Activated gamma-delta T cell treated with anti-CD3 and anti-CD28 coated beads, Interleukin-2, amount 50 U/mL, for 16 hours (primary cell): ENCODE results near the gene ANO2.

ENCODE experiments used
- DNase-seq: peaks from one replicate; pipeline ENCODE4 v3.0.0-alpha.2; 2020; ENCODE audit warnings: low read depth

ANO2 gene

DNA sequence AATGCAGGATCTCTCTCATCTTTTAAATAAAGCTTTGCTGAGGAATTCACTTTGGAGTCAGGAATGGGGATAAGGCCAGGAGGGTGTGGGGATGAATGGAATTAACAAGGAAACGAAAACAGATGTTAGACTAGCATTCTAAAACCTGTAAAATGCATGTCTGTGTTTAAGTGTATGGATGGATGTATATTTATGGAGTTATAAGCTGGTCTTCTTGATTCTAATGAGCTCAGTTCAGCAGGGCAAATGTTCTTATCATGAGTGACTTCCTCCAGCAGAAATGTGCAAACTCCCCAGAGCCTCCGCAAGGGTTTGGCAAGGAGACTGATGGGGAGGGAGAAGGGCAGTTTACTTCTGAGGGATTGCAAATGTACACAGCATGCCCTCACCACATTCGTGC lies 364.0 kb downstream of the ANO2 start:
- DNase-seq, result no peak

DNA sequence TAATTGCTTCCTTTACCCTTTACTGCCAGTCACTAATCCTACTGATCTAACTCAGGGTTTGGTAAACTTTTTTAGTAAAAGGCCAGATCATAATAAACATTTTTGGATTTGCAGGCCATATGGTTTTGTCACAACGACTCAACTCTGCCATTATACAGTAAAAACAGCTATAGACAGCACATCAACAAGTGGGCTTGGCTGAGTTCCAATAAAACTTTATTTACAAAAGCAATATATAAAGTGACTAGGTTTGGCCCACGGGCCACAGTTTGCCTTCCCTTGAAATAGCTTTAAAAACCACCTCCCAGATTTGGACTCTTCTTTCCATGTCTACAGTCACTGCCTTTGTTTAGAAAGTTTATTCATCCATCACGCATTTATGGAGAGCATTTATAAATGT lies 366.3 kb downstream of the ANO2 start:
- DNase-seq, result no peak

DNA sequence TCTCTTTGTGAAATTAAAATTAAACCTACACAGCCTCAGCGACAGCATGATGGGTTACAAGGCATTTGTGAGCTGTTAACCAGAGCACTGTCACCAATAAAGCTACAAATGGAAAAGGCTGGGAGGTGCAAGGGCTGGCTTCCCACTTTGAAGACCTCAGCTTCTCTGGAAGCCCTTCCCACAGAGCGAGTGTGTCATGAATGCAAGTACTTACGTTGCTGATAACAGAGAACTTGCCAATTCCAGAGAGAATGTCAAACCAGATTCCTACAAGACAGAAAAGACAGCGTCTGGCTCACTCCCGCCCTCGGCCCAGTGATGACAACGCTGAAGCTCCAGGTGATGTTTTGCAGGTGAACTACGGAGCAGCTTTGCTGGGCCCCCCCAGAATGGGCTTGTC lies 367.3 kb downstream of the ANO2 start:
- DNase-seq, result no peak

DNA sequence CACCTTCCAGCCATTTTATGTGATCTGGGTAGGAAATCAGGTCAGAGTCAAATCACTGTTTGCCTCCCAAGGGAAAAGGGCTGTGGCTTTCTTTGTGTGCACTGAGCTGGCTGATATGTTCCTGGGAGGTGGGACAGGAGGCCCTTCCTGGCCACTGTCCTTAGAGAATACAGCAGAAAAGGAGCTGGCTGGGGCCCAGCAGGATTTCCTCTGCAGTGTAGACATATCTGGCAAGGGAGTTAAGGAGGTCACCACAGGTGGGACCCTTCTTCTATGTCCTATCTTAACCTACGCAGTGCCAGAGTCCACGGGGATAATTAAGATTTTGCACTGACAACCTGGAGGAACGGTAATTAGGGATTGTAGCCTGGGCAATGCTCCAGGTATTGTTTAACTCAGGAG lies 367.8 kb downstream of the ANO2 start:
- no peak for DNase-seq

DNA sequence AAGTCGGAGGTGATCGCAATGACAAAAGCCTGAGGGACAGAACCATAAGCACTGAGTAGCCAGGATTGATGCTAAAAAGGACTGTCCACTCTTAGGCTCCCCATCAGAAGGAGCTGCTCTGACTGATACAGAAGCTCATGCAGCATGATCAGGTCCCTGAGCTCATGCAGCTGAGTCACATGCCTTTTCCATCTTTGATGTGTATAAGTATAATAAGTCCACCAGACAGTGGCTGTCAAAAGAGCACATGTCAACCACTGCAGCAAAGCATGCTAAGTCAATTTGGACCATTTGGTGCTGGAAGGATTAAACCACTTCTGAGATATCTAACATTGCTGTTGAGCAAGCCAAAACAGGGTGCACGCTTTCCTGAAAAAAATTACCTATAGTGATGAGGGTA lies 369.1 kb downstream of the ANO2 start:
- DNase-seq, result no peak

DNA sequence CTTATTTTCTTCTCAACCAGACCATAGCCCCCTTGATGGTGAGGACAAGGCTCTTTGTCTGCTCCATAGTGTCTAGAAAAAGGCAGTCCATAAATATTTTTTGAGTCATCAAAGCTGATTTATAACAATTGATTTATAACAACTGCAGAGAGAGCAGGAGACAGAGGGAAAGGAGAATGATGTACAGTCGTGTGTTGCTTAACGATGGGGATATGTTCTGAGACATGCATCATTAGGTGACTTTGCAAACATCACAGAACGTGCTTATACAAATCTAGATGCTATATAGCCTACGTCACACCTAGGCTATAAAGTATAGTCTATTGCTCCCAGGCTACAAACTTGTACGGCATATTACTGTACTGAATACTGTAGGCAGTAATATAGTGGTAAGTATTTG lies 369.8 kb downstream of the ANO2 start:
- DNase-seq, result no peak

DNA sequence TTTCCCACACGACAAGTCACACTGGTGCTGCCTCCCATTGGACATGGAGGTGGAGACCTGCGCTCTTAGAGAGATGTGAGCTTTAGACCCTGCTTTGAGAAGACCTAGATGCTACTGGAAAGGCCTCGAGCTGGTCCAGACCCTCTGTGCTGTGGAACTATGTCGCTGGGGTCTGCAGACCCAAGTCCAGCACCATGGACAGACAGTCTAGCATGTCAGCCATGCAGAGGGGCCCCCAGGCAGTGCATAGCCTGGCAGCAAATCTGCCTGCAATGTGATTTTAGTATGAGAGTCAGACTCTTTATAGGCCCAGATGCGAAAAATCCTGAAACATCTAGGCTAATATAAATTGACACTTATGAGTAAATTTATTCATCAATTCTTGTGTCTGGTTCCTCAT lies 371.7 kb downstream of the ANO2 start:
- DNase-seq, result no peak

DNA sequence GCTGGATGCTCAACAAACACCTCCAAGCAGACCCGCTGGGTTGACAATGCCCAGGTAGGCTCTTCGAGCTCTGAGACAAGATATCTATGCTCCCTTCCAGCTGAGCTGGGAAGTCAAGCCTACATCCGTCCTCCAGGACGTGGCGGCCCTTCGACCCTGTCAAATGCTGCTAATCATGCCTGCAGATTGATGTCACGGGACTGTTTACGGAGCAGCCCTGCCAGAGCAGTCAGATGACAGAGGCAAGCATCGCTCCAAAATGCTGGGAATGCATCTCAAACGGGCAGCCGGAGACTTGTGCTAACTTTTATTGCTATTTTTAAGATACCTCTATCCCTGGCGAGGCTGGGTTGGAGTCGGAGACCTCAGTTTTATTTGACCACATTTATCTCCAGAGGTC lies 373.9 kb downstream of the ANO2 start:
- no peak for DNase-seq

DNA sequence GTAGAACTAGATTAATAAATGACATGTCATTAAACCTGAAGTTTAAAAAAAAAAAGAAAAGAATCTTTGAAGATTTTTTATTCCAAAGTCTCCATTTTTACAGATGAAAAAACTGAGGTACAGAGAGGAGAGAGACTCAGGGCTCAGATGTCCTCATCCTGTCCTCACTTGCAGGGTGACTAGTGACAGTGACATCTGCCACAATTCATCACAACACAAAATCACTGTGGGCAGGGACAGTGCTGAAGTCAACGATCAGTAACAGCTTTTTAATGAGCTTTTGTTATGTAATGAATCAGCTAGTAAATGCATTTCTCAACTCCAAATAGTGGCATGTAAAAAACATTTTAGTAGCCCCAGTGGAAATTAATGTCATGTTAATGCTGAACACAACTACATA lies 374.6 kb downstream of the ANO2 start:
- DNase-seq, result no peak

DNA sequence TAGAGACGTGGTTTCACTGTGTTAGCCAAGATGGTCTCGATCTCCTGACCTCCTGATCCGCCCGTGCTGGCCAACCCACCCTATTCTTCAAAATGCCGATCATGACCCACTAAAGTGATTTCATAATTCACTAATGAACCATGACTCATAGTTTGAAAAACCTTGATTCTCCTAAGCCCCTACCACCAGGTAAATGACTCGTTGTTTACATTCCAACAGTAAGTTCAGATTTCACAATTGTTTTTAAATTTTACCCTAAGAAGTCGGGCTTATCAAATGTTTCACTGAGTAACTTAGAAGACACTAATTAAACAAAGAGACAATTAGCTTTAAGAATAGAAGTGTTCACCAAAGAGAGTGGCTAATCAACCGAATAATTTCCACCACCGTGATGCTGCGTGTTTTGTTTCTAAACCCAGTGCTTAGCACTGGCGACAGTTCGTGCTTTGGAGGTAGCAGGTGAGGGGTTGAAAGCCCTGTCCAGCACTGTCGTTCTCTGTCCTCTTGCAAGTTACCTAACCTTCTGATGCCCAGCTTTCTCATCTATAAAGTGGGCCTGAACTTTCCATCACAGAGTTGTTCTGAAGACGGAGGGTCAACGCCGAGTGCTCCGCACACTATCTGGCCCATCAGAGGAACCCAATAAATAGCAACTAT lies 376.6 kb downstream of the ANO2 start:
- DNase-seq, result no peak

DNA sequence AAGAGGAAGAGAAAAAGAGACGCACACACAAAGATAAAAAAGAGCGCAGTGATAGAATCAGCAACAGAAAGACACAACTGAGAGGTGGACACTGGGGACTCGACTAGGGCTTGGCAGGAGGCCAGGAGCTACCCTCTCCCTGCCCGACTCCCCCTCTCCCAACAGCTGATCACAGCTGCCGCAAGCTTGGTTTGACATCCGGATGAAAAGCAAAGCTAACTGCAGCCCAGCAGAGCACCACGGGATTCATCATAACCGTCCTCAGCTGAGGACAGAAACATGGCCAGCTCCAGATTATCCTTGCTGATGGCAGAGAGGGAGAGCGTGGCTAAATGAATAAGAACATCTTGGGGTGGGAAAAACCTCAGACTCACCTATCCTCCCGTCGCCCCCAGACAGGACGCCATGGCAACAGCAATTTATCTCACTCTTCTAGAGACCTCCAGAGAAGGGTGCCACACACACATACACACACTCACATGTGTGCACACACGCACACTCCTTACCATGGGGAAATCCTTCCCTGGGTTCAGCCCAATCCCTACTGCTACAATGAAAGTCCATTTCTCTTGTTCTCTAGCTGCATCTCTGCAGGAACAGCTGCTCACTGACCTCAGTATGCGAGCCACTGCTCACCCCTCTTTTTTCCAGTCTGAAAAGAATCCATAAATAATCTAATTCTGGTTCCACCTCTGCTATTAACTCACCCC lies 377.9 kb downstream of the ANO2 start:
- no peak for DNase-seq

DNA sequence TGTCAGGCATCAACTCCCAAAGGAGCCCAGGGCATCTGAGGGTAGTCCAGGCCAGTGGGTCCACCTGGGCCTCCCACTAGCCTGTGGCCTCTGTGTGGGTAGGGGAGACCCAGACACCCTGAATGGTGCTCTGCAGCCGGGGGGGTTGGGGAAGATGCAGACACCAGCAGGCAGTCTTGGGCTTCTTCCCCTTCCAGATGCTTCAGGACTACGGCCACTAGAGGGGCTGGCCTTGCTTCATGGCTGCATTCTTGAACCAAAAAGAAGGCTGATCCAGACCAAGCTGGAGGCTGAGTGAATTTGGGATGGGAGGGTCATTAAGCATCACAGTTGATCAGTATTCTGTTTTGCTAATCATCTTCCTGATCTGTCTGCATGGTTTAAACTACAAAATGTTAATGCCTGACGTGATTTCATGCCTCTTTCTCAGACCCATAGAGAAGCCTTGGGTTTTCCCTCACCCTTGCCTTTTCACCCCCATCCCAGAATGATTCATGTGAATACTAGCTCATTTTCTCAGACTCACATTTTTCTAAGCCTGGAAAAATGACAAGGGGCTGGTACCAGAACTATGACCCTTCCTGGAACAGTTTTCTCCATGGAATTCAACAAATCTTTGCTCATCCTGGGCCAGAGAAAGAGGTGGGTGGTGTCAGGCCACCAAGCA lies 379.0 kb downstream of the ANO2 start:
- no peak for DNase-seq

DNA sequence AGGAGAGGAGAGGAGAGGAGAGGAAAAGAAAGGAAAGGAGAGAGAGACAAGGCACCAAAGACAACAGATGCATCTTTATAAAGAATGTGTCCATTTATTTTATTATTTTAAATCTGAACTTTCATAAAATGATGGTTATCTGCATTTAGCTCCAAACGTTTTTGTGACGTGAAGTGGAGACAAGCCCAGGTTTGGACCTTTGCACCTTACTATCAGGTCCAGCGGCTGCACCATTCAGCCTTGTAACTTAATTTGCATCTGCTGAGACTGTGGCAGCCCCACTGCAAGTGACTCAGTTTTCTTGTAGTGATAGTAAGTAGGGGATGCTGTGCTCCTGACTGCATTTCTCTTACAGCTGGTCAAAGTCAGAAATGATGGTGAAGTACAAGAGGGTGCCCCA lies 382.5 kb downstream of the ANO2 start:
- DNase-seq, result no peak

DNA sequence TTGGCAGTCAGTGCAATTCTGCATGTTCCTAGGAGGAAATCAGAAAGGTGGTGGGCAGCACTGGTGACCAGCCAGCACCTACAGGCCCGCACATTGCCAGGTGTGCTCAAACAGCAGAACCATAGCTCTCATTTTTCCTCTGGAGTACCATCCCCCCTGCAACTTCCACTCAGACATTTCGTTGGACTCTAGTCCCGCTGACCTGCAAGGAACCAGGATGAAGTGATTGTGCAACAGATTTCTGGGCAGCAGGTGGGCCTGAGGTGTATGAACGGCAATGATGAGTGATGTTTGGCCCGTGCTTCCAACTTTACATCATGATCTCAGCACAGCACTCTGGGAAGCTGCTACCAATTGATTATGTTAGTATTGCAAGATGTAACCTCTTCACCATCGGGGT lies 383.2 kb downstream of the ANO2 start:
- no peak for DNase-seq

DNA sequence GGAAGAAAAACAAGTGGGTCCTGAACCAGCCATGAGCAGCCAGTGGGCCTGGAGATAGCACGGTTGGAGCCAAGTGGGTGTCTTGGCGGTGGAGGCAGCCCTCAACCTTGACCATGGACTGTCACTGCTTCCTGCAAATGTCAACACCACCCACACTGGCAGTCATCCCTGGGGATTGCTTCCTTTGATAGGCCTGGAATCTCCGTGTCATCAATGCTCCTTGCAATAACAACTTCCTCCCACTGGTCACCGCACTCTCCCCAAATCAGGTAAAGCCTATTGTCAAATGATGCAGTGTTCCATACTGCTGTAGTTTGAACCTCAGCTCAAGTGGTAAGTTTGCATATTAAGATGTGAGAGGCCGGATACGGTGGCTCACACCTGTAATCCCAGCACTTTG lies 384.0 kb downstream of the ANO2 start:
- no peak for DNase-seq

DNA sequence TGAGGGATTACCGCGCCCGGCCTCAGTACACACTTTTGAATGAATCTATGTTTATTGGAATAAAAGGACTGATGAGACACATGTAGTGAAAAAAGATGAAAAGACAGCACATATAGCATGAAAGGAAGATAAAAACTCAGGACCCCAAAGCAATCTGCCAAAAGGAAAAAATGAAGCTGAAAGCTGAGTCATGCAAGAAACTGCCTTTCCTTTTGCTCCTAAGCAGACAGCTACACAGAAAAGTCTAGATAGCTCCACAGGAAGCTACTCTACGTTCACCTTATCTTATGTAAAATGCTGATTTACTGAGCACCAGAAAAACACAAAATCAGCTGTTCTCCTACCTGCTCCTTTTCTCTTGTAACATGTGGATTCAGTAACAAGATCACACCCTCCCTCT lies 384.8 kb downstream of the ANO2 start:
- no peak for DNase-seq

DNA sequence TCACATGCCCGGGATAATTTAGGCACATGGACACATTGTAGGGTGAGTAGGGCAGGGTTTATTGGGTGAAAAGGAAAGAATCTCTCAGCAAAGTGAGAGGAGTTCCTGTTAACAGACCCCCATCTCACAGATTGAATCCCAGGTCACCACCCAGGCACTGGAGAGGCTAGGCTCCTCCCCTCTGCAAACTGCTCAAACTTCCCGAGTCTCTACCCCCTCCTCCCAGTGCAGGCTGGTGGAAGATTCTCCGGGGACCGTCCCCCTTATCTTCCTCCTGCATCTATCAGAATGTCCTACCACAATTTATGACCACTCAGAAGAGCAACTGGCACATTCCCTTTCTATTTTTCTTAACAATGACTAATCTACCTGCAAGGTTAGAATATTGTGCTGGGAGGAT lies 387.2 kb downstream of the ANO2 start:
- no peak for DNase-seq

DNA sequence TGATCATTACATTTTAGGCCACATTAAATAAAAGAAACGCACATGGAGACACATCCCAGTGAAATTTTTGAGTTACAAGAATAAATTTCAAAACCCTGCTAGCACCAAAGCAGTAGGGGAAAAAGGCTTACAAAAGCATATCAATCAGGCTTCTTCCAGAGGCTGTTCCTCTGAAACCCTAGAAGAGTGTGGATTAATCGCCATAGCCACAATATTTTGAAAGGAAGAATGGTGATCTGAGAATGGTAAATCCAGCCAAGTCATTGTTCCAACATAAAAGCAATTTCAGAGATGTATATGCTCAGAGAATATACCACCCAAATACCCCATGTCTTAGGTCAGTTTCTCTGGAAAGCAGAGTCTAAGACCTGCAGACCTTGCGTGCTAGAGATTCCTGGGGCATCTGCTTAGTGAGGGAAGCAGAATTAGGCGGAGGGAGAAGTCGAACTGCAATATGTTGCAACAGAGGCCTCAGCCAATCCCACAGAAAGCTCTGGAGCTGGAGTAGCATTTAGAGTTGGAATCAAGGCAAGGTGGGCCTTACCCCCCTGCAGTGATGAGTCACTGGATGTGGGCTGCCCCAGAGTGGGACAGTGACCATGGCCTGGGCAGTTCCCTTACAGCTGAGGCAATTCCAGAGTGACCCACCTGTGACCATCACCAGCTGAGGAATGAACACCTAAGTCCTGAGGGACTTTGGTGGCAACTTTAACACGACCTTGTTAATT lies 387.9 kb downstream of the ANO2 start:
- DNase-seq, result no peak

DNA sequence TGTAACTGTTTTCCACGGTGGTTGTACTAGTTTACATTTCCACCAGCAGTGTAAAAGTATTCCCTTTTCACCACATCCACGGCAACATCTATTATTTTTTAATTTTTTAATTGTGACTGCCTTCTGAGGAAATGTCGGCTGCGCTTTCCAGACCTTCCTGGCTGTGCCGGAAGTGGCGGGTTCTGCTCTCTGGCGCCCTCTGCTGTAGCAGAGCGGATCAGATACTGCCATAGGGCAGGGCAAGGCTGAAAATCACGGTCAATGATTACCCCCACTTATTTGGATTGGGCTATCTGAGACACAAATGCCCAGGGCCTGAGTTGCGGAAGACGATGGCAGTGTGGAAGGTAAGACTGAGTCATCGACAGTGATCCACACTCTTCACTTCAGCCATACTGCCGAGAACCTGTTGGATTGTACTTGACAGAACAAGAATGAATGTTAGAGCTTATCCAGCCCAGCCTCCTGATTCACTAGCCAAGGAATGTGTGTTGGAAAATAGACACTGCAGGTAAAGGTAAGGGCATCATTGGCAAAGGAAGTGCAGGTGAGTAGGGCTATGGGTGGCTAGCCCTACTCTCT lies 388.9 kb downstream of the ANO2 start:
- no peak for DNase-seq

DNA sequence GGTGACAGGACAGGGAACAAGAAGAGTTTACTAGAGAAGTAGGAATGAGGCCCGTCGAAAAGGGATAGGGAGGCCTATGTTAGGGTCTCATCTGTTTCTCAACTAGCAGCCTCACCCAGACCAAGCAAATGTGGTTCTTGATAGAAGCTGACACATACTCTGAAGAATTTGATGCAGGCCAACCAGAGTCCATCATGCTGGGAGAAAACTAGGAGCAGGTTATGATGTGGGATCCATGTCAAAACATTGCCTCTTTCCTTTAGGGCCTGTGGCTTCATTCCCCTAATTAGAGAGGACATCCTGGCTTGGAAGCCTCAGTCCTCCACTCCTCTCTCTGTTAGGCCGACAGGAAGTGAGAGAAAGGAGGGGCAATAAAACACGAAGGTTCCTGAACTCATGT lies 390.3 kb downstream of the ANO2 start:
- no peak for DNase-seq

DNA sequence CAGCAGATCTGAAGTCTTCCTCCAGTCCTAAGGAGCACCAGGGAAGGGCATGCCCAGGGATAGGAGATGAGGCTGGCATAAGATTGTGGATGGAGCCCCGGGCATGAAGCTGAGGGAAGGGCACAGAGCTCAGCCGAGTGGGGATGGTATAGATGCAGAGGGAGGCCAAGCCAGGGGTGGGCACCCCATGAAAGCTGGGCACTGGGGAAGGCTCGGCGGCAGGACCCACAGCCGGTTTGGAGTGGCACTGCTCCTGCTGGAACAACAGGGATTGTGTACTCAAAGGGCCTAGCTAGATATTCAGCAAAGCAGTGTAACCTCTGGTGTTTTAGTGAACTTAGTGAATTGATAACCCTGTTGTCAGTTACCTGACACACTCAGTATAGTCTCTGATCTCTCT lies 396.0 kb downstream of the ANO2 start:
- DNase-seq, result no peak

DNA sequence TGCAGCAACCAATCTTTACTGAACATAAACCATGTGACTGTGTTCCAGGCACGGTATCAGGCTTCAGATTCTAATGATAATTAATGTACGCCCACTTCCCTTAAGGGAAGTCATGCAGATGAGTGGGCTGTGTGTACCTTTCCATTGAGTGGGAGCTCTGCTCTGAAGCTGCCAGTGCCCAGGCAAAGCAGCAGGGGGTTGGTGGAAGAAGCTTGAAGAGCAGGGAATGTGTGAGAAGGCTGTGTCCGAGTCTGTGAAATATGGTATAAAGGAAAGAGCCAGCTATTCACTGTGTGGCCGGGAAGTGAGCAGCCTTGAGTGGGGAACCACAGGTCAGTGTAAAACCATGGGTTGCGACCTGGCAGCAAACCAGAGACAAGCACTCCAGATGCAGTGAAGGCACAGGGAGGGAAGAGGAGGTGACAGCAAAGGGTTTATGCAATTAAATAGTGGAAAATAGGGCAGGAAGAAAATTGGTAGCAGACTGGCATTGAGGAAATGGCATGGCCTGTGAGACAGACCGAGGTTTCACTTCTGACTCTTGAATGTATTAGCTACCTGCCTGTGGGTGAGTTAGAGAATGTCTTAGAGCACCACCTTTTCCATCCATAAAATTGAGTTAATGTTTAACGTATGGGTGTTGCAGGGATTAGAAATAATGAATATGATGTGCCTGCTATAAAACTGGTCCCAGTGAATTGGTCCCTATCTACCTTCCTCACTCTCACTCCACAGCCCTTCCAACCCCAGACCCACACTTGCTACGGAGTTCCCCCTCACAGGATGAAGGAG lies 396.7 kb downstream of the ANO2 start:
- no peak for DNase-seq
